Measurements from ENCODE around the gene AURKB.
"Not testable (repeated sequence)": the region's sequence is repeated elsewhere in the genome, so short reads cannot be mapped to it uniquely, and the experiment has no call there.

Gene AURKB

DNA sequence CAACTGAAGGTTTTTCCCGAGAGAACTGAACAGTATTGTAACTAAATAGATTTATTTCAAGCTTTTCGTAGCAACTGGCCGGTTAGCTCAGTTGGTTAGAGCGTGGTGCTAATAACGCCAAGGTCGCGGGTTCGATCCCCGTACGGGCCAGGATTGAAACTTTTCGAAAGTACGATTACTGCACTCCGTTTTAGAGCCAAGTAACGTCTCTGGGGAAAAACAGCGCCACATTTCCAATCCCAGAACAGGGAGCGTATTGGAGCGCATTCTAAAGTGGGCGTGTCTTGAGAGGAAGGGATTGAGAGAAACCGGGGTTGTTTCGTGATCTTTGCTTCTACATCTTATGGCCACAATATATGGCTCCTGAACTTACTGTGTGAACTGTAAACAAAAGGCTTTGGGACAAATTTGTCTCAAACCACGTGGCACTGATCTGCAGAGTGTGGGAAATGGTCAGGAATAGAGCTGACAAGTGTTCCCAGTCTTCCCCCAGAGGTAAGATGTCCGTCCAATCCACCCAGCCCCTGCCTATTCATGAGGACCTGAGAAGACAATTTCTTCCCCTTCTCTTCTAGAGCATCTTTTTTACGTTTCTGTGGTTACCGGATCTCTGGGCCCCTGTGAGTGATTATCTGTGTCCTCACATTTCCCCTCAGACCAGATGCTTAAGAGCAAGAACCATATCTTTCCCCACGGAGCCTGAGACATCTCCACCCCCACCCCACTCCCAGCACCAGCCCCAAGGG is 22.7 kb downstream of the AURKB start:
- peak; percentile 96 to 98 for DNase-seq

DNA sequence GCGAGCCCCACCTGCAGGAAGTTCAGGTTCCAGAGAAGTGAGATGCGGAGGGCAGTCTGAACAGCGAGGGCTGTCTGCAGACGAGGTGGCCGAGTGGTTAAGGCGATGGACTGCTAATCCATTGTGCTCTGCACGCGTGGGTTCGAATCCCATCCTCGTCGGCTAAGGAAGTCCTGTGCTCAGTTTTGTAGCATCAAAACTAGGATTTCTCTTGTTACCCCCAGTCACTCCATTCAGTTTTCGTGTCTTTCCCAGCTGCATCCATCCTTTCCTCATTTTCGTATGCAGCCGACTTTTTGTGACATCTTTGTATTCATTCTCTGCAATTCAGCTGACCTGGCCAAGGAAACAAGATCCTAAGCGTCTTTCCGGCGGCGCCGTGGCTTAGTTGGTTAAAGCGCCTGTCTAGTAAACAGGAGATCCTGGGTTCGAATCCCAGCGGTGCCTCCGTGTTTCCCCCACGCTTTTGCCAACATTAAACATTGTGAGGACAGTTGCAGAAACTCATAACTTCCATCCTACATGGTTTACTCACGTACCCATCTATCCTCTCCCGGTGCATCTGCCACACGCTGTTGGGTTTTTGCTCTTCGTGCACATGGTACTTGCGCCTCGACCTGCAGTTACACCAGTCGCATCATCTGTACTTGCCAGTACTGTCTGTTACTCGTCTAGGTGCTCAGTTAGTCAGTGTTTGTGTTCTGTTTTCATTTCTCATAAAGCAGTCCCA is 23.4 kb downstream of the AURKB start:
- peak; percentile 99 to 100 for DNase-seq

DNA sequence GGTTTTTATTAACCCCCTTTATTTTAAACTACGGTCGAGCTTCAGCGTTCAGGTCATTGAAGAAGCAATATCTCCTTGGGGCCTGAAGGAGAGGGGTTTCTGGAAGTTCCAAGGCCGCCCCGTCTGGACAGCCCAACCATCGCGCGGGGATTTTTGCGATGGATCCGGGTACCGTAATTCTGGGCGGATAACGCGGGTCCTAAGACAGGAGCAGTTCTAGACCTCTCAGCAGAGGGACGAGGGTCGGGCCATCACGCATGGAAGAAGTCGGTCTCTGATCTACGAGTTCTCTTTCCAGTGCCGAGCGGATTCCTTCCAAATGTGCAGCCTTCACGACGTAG is 24.0 kb downstream of the AURKB start:
- no peak for DNase-seq

DNA sequence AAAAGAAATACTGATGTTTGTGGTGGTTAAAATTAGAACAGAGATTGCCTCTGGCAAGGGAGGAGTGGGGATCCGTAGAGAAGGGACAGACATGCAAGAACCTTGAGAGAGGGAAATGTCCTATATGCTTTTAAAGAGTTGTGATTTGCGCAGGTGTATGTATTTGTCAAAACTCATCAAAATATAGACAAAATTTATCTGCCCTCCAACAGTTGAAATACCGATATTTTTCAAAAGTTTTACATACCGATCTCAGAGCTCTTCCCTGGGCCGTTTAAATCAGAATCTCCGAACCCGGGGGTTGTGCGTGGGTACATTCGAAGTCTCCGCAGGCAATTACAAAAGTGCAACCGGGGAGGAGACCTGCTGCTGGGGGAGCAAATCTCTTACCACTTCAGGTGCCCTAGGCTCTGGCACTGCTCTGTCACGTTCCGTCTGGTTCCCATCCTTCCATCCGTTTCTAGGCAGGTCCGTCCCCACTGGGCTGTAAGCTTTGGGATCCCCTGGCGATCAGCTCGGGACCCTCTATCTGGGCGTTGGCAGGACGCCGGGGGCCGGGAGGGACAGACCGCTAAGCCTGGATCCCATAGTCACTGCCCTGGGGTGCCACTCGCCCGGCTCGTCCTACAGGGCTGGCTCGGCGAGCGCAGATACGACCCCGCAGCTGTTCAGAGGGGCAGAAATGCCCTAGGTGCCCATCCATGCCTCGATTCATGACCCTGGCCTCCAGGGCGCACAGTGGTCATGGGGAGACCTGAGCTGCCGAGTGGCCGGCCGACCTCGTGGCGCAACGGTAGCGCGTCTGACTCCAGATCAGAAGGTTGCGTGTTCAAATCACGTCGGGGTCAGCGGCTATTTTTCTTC is 24.6 kb downstream of the AURKB start:
- DNase-seq: peak; percentile 98 to 99

DNA sequence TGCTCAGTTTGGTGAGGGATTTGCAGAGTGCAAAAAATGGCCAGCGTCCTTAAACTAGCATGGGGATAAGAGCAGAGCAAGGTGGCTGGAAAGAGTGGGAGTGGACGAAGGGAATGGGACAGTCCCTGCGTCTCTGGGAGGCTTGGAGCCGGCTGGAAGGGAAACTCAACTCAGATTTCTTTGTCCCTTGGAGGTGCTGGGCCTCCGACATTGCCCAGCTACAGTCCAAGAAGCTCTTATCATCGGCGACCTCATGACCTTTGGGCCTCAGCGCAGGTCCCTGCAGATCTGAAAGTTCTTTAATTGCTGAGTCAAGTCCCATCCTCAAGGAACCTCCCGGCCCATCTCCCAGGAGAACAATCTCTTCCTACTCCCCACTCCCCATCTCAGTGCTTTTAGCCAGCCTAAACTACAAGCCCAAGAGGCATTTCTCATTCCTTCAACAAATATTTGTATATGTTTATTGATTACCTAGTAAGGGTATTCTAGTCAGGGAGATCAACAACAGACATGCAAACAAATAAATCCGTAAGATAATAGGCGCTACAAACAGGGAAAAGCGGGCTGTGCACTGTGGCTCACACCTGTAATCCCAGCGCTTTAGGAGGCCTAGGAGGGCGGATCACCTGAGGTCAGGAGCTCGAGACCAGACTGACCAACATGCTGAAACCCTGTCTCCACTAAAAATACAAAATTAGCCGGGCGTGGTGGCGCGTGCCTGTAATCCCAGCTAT is 33.2 kb downstream of the AURKB start:
- DNase-seq: no peak

DNA sequence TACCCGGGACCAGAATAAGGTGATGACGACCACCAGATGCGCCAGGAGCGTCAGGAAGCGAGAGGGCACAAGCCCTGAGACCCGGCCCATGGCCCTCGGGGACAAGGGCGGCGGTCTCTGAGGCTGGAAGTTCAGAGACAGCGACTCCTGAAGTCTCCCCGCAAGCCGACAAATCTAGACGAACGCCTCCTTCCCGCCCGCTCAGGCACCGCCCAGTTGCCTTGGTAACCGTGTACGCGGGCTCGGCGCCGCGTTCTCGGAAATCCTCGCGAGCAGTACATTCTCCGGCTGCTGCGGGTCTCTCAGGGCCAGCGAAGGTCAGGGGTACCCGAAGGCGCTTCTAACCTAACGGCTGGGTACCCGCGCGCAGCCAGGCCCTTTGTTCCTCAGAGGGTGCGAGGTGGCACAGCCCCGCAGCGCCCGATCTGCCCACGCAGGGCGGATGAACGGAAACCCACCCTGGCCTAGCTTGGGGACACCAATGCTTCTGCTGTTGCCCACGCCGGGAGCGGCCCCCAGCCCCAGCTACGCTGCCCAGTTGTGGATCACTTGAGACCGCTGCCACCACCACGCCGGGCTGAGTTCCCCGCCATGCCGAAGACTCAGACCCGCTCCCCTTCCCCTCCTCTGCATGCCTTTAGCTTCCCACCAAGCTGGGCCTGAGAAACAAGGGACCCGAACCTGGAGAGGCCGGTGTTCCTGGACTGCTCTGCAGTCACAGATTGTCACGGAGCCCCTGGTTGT is 34.0 kb downstream of the AURKB start, which contains the start of gene TMEM107:
TMEM107 (minus strand) TSS at position 184 of the 744 bp plus-strand sequence; CDS start at position 90, 94 bp downstream.
- peak; percentile 89 to 93 for DNase-seq

DNA sequence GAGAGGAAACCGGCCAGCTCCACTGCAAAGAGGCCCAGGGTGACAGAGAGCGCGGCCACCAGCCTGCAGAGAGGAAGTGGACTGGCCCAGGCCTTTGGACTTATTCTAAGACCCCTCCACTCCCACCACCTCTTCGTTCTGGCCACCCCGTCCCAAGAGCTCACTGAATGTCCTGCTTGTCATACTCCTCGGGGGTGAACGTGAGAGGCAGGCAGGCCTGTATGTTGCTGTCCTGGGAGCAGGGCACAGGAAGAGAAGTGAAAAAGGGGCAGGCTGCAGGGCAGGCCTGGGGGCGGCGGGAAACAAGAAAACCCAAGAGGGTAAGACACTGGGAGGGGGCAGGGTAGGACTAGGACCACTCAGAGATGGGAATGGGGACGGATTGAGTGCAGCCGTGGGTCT is 34.6 kb downstream of the AURKB start:
- DNase-seq: no peak

DNA sequence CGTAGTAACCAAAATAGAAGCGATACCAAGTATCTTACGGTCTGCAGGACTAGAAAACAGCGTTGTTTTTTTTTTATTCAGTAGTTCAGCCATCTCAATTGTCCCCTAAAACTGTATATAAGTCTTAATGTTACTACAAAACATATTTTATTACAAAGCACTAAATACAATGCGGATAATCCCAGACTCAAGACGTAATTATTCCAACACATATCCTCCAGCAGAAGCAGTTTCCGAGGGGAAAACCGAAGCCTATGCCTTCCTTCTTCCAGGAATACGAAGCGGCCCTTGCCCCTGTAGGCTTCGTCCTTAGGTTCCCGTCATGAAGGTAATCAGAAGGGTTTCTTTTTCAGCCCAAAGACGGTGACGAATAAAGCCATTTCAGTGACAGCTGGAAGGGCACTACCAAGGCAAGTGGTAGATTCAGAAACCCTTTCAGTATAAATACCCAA is 36.5 kb downstream of the AURKB start:
- DNase-seq: no peak

DNA sequence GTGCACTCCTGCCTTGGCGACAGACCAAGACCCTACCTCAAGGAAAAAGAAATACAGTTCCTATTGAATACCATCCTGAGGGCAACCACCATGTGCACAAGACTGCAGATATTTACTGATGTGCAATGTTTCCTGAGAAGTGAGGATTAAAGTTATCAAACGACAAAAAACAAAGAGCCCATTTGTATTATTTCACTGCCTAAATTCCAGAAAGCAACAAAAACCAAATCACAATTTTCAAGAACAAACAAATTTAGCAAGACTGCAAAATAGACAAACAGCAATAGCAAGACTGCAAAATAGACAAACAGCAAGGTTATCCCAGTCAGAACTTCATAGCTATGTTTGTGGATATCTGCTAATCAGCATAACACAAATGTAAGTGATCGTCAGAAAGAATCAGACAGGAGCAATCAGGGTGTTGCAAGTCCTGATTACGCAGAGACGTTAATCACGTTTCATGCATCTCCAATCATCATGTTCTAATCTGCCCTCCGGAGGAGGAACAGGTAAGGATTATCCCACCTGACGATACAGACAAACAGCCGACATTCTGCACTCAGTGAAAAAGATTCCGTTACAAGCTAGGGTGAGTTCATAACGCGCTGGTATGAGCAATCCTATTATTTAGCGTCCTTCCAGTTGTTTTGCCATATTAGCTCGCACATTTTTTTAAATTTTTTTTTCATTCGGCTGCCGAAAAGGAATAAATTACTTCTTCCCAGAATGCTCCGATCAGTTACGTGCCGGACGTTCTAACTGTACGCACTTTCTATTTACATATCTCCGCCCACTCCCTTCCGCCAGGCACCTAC is 37.1 kb downstream of the AURKB start:
- peak; percentile 78 to 81 for DNase-seq

DNA sequence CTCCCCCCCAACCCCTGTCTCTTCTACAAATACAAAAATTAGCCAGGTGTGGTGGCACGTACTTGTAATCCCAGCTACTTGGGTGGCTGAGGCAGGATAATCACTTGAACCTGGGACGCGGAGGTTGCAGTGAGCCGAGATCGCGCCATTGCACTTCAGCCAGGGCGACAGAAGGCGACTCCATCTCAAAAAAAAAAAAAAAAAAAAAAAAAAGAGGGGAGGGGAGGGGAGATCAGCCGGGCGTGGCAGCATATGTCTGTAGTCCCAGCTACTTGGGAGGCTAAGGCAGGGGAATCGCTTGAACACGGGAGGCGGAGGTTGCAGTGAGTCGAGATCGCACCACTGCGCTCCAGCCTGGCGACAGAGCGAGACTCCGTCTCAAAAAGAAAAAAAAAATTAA is 40.2 kb downstream of the AURKB start:
- not testable (repeated sequence) for DNase-seq

DNA sequence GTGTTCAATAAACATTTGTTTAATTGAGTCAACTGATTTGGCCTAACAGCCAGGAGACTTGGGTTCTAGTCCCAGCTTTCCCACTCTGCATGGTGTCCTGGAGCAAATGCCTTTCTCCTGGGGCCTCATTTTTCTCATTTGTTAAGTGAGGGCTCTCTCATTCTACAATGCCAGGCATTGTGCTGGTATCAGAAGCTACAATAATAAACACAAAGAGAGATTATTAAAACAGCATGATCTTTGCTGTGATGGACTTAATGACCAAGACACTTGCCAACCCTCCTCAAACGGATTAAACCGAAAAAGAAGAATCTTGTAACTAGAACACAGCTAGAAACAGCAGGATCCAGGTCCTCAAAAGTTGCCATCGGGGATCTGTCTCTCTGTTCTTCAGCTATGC is 42.8 kb downstream of the AURKB start:
- DNase-seq: no peak

DNA sequence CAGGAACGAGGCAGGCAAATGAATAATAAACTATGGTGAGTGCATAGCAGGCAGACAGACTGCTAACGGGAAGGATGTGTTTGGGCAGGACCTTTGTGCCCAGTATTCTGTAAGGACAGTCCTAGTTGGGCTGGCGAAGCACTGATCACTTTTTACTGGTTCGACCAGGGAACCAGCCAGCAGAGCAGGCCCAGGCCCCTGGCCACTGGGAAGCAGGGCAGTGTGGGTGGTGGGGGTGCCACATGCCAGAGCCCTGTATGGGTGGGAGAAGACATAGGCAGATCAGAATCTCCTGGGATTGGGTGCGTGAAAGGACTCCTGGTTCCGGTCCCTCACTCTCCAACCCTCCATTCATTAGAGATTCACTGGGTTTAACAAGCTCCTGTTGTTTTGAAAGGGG is 43.6 kb downstream of the AURKB start:
- no peak for DNase-seq

DNA sequence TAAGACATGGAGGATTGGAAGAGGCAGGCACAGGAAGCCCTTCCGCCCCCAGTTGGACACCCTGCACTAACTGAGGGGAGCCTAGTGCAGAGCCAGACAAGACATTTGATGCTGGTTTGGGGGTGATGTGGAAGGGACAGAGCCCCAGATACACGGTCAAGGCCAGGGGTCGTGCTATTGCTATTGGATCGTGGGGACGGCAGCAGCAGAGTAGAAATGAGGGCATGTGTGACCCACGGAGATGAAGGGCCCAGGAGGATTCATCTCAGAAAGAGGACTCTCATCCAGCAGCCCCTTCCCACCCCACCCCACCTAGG is 45.6 kb downstream of the AURKB start:
- DNase-seq: no peak

DNA sequence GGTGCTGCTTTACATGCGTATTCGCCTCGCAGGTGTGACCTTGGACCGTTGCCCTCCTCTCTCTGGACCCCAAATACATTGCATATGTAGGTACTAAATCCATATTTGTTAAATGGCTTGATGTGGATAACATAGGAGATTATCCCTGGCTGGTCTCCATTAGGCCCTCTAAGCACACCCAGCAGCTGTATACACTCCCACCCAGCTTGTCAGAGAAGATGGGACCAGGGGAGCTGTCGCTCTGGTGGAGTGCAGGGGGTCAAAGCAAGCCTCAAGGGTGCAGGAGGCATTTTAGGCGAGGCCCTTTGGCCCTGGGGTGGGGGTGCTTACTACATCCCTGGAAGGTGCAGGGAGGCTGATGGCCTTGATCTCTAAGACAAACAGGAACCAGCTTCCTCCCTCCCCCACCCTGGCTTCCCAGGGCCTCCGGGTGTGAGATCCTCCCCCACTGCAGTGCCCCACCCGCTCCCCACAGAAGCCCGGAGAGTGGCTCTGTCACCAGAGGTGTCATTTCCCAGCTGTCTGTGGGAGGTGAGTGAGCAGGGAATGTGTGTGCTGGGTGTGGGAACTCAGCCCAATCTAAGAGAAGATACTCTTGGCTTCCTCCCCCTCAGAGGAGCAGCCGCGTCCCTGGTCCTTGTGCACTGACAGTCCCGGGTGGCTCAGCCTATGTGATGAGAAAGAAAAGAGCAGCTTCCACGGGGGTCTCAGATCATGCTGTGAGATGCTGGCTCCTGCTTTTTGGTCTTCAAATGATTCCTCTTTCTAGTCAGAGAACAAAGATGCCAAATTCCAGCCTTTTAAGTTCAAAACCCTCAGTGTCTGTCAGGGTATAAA is 46.2 kb downstream of the AURKB start:
- peak; percentile 83 to 85 for DNase-seq

DNA sequence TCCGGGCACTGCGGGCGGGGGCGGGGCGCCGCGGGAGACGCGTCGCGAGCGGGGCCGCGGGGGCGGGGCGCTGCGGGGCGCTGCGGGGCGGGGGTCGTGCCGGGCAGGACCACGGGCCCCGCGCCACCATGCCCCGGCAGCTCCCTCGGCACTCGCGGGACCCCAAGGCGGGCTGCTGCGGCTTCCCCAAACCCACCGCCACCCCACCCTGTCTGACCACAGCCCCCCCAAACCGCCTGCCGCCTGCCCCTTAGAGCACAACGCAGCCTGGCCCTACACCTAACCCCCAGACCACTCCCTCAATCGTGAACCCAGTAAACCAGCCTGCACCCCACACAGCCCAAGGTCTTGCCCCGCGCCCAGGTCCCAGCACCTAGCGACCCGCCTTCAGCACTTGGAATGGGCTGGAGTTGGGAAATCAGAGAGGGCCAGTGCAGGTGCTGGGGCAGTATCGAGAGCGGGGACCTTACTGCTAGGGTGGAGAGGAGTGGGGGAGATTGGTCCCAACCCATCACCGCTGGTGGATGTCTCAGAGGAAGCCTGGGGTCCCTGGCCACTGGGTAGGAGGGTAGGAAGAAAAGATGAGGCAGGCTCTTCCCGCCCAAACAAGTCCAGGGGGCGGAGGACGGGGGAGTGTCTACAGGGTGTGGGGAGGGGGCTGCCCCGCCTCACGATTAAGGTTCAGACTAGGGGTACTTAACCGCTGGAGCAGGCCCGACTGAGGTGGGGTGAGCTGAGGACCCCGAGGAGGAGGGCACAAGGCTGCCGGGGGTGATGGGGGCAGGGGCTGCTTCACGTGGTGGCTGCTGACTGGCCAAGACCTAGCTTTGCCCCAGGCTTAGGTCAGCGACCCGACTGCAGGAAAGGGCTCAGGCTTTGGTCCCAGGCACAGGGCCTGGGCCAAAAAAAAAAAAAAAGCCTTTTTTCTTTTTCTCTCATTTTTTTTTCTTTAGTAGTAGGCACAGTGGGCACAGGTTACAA is 47.1 kb downstream of the AURKB start:
- peak; percentile 64 to 66 for DNase-seq

DNA sequence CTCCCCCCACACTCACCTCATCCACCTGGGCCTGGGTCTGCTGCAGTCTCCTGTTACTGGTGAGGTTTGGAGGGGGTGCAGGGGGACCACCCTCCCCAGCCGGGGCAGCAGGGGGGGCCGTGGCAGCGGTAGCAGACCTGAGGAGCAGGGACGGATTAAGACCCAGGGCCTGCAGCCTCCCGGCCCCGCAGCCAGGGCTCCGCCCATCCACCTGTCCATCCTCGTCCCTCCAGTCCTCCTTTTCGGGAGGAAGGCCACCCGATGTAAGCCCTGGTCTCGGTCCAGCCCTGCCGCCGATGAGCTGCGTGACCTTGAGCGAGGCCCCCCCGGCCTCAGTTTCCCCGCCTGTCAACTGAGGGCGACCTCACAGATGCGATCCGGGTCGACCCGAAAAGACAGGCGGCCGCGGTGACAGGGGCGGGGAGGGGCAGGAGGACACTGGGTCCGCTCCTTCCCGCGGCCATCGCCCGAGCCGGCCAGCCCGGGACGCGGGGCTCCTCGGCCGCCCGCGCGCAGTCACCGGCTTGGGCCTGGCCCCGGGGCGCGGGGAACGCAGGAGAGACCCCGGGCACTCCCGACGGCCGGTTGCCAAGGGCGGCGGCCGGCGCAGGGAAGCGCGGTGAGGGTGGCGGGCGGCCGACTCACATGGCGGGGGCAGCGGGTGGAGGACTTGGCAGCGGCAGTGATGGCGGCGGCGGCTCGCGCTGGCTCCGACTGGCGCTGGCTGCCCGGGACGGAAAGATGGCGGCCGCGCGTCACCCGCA is 48.0 kb downstream of the AURKB start, which contains the start of gene VAMP2:
VAMP2 (minus strand) TSS at position 716 of the 764 bp plus-strand sequence; CDS start at position 647, 69 bp downstream.
- peak; percentile 81 to 87 for DNase-seq

DNA sequence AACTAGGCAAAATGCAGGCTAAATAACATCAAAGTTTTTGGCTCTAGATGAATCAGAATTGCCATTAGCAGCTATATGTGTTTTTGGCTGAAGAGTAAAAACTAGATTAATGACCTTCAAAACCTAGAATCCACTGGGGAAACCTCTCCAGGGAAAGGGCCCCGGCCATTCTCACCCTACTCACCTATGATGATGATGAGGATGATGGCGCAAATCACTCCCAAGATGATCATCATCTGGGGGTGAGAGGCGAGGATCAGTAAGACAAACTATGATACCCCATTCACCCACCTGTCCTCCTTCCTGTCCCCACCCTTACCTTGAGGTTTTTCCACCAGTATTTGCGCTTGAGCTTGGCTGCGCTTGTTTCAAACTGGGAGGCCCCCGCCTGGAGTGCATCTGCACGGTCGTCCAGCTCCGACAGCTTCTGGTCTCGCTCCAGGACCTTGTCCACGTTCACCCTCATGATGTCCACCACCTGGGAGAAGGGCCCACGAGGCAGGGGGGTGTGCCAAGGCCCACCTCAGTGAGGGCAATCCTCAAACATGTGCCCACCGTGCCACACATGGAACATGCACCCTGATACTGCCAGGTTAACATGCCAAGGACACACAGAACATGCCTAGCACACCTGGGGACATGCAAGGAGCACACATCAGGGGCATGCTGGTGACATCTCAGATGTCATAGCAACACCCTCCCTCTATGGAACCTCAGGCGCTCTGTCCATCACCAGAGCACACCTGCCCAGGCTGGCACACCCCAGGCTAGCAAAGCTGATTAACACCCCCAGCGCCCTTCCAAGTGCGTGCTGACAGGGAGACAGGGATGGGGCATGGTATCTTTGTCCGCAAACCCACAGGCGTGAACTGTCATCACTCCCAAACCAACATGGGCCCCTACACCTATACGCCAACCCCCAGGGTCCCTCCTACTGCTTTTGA is 48.8 kb downstream of the AURKB start:
- peak; percentile 41 to 42 for DNase-seq
